CD4-positive, alpha-beta T cell treated with Interleukin-15 for 4 hours (primary cell): Measurements from ENCODE around the gene RALY.

Experiments
- DNase-seq: peaks from one replicate; pipeline ENCODE4 v3.0.0-alpha.2; 2020; ENCODE audit warnings: low spot score

RALY gene

GRCh38 chr20:33993576-33994221 lies at the start of gene RALY:
Gene RALY, plus strand, starts transcription at chr20:33993911. Its CDS starts 78,164 bp downstream, at chr20:34072075.
- DNase-seq = peak; percentile 95

DNA sequence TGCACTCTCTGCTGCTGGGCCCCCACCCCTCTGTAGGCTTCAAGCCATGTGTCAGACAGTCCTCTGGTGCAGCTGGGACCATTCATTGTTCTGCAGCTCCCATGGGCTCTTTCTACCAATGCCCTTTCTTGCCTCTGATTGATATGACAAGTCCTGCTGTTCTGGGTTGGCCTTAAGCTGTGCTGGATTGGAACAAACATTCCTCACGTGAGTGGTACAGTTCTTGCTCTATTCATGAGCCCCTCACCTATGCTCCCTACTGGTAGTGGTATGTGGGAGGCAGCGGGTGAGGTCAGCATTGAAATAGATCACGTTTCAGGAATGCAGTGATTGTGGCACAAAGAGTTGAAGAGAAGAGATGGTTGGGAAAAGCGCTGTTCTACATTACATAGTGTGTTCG lies 48.8 kb upstream of the RALY start:
- no peak for DNase-seq

GRCh38 chr20:33945391-33946081 lies 48.2 kb upstream of the RALY start:
- no peak for DNase-seq

DNA sequence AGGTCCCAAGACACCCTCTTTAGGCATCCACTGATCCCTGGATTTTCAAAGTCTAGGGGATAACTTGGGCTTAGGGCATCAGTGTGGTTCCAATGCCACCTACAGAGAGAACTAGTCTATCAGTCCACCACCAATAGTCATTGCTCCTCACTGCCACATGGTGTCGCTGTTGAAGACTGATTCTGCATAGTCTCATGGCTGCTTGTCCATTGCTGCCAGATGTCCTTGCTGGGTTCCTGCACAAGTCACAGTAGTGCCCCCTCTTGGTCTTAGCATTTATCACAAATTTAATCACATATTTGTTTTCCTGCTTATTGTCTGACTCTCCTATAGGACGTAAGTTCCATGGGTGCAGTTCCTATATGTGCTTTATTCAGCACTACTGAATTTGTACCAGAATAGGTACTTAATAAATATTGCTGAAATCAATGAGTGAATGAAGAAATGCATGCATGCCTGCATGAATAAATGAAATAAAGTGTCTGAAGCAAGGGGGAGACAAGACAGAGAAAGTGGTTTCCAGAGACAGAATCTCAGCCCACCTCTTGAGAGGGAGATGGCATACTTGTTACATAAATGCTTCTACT lies 45.9 kb upstream of the RALY start:
- peak; percentile 34 for DNase-seq

DNA sequence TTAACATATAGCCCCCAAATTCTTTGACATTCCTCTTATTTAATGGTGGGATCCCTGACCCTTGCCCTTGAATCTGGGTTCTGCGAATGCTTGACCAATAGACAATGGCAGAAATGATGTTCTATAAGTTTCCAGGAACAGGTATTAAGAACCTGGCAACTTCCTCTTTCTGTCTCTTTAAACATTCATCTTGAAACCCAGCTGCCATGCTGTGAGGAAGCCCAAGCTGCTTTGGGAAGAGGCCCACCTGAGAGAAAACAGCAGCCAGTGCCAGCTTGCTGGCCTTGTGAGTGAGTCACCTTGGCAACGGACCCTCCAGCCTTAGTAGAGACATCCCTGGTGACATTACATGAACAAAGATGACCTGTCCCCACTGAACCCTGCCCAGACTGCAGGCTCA lies 45.2 kb upstream of the RALY start:
- DNase-seq = no peak

- no peak for DNase-seq
Observed at GRCh38 chr20:33951171-33951570, 42.5 kb upstream of the RALY start.

DNA sequence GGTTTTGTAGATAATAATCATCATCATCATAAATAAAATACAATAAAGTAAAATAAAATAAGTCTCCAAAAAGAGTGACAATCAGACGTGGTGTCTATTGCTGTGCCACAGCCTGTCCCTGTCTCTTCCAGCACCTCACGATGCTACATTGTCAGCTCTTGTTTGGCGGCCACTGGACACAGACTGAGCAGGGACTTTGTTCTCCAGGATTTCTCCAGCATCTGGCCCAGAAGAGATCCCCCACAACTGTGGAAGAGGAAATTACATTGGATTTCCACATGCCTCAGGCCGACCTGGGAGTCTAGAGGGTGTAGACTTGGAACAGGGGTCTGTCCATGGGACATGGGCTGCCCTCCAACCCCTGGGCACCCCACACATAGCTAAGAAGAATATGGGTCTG lies 39.2 kb upstream of the RALY start:
- DNase-seq = no peak

DNA sequence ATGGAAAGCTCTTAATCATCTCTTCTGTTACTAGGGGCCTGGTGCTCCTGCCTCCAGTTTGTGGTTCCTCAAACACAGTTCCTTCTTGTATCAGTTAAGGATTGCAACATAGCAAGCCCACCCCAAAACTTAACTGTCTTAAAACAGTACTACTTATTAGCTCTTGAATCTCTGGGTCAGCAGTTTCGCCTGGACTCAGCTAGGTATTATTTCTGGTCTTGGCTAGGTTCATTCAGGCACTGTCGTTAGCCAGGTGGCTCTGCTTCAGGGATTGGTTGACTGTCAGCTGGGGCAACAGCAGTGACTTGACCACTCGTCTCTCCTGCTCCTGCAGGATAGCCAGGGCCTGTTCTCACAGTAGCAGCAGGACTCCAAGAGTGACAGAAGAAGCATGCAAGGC lies 30.0 kb upstream of the RALY start:
- DNase-seq = no peak

DNA sequence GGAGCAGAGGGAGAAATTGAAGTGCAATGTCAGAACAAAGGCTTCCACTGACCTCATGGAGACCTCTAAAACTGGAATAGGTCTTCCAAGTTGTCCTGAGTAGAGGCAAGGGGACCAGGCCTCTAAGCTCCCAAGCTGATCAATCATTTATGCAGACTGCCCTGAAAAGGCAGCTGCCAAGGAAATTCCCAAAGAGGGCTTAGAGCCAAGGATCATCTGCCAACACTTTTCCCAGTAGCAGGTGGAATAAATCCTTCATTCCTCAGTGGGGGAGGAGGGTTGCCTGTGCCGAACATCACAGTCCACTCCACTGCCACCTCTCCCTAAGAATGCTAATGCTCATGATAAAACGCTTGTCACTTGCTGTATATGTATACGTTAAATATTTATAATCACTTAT lies 29.3 kb upstream of the RALY start:
- DNase-seq = no peak

- no peak for DNase-seq
Observed at GRCh38 chr20:33967126-33967525, 26.6 kb upstream of the RALY start.

GRCh38 chr20:33969563-33969962 lies 24.1 kb upstream of the RALY start:
- DNase-seq = no peak

GRCh38 chr20:33970229-33970628 lies 23.5 kb upstream of the RALY start:
- no peak for DNase-seq

DNA sequence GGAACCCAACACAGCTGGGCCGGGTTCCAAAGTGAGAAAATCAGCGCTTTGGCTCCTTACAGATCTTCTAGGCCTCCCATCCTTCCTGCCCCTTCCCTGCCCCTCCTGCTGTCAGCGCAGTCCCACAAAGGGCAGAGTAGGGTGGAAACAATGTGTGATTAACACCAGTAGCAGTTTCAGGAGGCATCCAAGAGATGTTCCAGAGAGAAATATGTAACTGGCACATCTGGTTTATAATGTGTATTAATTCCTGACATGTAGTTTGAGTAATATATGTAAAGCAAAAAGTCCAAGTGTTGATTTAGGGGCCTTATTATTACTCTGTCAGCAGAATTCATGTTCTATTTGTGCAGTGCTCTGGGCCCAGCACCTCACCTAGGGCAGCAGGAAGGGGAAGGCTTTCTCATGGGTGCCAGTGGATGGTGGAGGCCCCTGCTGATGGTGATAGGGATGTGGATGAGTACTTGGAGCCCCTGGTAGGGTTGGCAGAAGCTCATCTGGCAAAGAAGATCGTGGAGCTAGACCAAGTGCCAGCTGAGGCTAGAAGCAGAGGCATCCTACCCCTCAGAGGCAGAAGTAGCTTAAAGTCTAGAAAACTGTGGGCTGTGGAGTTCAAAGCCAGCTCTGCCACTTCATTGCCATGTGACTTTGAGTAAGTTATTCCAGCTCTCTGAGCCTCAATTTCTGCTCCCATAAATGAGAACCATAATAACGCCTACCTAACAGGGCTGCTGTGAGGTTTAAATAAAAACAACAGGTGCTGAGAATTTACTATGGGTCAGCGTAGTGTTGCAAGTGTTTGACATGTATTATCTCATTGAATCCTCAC lies 22.4 kb upstream of the RALY start:
- DNase-seq = no peak

DNA sequence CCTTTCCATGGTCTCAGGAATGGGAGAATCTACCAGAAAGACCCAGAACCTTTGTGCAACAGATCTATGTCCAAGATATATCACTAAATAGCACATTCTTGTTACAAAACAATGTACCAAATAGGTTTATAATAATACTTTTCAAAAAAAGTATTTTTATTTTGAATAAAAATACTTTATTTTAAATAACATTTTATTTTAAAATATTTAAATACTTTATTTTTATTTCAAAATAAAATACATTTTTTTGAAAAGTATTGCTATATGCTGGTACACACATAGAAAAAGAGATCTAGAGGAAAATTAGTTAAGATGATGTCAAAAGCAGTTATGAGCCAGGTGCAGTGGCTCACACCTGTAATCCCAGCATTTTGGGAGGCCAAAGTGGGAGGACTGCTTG lies 16.8 kb upstream of the RALY start:
- DNase-seq = no peak

DNA sequence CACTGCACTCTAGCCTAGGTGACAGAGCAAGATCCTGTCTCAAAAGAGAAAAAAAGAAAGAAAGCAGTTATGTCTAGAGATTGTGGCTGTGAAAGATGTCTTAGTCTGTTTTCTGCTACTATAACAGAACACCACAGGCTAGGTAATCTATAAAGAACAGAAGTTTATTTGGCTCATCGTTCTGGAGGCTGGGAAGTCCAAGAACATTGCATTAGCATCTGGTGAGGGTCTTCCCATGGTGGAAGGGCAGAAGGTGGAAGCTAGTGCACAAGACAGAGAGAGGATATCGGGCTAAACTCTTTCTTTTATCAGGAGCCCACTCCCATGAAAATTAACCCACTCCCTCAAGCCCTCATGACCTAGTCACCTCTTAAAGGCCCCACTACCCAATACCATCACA lies 16.2 kb upstream of the RALY start:
- DNase-seq = no peak

GRCh38 chr20:33979094-33979493 lies 14.6 kb upstream of the RALY start:
- no peak for DNase-seq

GRCh38 chr20:33981347-33981746 lies 12.4 kb upstream of the RALY start:
- no peak for DNase-seq

GRCh38 chr20:33981964-33982363 lies 11.7 kb upstream of the RALY start:
- DNase-seq = no peak

DNA sequence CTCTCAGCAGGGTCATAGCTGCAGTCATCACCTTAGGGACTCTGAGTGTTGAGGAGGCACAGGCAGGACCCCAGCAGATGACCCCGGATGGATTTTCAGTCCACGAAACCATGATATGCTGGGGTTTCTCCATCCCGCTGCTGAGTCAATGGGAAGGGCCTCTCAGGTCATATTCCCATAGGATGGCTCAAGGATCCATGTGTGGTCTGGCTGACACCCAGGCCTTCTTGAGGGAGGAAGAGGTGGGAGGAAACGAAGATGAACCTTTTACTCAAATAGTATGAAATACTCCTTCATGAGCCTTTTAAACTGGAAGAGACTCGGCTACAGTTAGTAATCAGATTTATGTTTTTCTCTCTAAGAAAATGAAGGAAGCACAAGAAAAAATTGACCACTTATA lies 10.3 kb upstream of the RALY start:
- no peak for DNase-seq

DNA sequence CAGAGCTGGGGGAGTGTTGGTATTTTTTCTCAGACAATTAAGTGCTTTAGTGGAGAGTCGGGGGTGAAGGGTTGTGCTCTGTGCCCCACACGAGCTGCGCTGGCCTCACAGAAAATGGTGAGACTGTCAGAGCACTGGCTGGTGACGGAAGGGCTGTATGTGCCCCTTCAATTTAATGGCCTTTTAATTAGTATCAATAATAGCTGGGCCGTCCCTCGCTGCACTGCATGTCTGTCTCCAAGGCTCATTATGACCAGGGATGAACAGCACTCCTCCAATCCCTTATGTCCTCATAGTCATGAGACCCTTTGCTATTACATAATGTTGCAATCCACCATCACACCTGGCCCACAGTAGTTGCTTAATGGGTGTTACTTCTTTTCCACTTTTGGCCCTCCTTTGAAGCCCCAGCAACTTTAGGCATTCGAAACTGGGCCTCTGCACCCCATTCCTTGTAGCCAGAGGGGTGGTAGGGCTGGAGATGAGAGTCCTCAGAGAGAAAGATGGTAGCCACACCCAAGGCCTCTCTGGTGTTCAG lies 9.5 kb upstream of the RALY start:
- no peak for DNase-seq

DNA sequence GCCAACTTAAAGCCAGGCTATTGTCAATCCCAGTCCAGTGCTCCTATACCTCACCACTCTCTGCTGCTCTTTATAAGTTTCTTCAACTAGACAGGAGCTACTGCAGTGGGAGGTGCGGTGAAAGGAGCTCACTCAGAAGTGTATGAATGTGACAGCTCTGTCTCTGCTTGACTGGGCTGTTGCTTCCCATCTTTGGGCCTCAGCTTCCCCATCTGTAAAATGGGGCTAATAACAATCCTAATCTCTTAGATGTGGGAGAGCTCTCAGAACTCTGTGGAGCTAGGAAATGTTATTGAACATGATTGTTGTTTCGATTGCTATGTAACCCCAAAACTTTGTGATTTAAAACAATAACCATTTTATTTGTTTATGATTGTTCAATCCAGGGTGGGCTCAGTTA lies 8.4 kb upstream of the RALY start:
- no peak for DNase-seq

- DNase-seq = no peak
Observed at GRCh38 chr20:33985830-33986229, 7.9 kb upstream of the RALY start.
